H9 (cell line): ENCODE results near the gene ADAM11. TPM values are rescaled to one million over a fixed set of nuclear protein-coding genes. Genes with fewer than 3 reads are reported as not detected.
A peak's percentile ranks its signal among the peaks of the same experiment; 100 is the strongest.
"Not testable (repeated sequence)": the region's sequence is repeated elsewhere in the genome, so short reads cannot be mapped to it uniquely, and the experiment has no call there.

ENCODE experiments used
- DNase-seq: peaks from one replicate; pipeline ENCODE4 v3.0.0-alpha.2; 2017
- H2AFZ ChIP-seq: one replicate; pipeline ENCODE4 v1.6.1; 2013; ENCODE audit warnings: mild to moderate bottlenecking, low read length, control low read depth, moderate library complexity
- H2AK5ac ChIP-seq: 2 replicates; pipeline ENCODE4 v1.6.1; 2013; ENCODE audit warnings: low read length, control low read depth, mixed read lengths; ENCODE audit not compliant: insufficient read length
- H2BK120ac ChIP-seq: one replicate; pipeline ENCODE4 v1.6.1; 2013; ENCODE audit warnings: low read depth, mild to moderate bottlenecking, low read length, control low read depth, inconsistent platforms; ENCODE audit not compliant: poor library complexity, severe bottlenecking
- H2BK12ac ChIP-seq: 2 replicates; pipeline ENCODE4 v1.6.1; 2013; ENCODE audit warnings: low read length, control low read depth, mixed read lengths, low read depth; ENCODE audit not compliant: insufficient read length
- H2BK15ac ChIP-seq: 2 replicates; pipeline ENCODE4 v1.6.1; 2013; ENCODE audit warnings: low read depth, low read length, control low read depth
- H2BK20ac ChIP-seq: one replicate; pipeline ENCODE4 v1.6.1; 2013; ENCODE audit warnings: low read depth, mild to moderate bottlenecking, low read length, control low read depth, inconsistent platforms; ENCODE audit not compliant: poor library complexity, severe bottlenecking
- H2BK5ac ChIP-seq: 2 replicates; pipeline ENCODE4 v1.6.1; 2013; ENCODE audit warnings: low read length, control low read depth, mixed read lengths; ENCODE audit not compliant: insufficient read length
- H3K14ac ChIP-seq: 2 replicates; pipeline ENCODE4 v1.6.1; 2013; ENCODE audit warnings: low read length, control low read depth; ENCODE audit not compliant: insufficient read depth
- H3K18ac ChIP-seq: 2 replicates; pipeline ENCODE4 v1.6.1; 2013; ENCODE audit warnings: low read depth, mild to moderate bottlenecking, mixed read lengths, low read length, control low read depth; ENCODE audit not compliant: insufficient read length
- H3K23ac ChIP-seq: 2 replicates; pipeline ENCODE4 v1.6.1; 2013; ENCODE audit warnings: low read length, control low read depth, mixed read lengths, low read depth; ENCODE audit not compliant: insufficient read length
- H3K23me2 ChIP-seq: 2 replicates; pipeline ENCODE4 v1.6.1; 2013; ENCODE audit warnings: low read depth, mild to moderate bottlenecking, mixed read lengths, low read length, control low read depth; ENCODE audit not compliant: insufficient read length, poor library complexity, severe bottlenecking
- H3K27ac ChIP-seq: 2 replicates; pipeline ENCODE4 v1.5.1; 2013; ENCODE audit warnings: low read length, control low read depth, mixed read lengths, low read depth; ENCODE audit not compliant: insufficient read length
- H3K27me3 ChIP-seq: 2 replicates; pipeline ENCODE4 v1.6.1; 2013; ENCODE audit warnings: low read length, control low read depth, inconsistent platforms; ENCODE audit not compliant: insufficient read depth
- H3K4ac ChIP-seq: 2 replicates; pipeline ENCODE4 v1.6.1; 2013; ENCODE audit warnings: low read depth, mild to moderate bottlenecking, control low read depth, inconsistent platforms, low read length, moderate library complexity
- H3K4me1 ChIP-seq: 2 replicates; pipeline ENCODE4 v1.6.1; 2013; ENCODE audit warnings: low read length, control low read depth, inconsistent platforms; ENCODE audit not compliant: insufficient read depth
- H3K4me2 ChIP-seq: 2 replicates; pipeline ENCODE4 v1.6.1; 2013; ENCODE audit warnings: low read length, control low read depth, mixed read lengths; ENCODE audit not compliant: insufficient read length, insufficient read depth
- H3K56ac ChIP-seq: 2 replicates; pipeline ENCODE4 v1.6.1; 2013; ENCODE audit warnings: low read depth, mild to moderate bottlenecking, mixed read lengths, low read length, control low read depth; ENCODE audit not compliant: insufficient read length
- H3K79me1 ChIP-seq: 2 replicates; pipeline ENCODE4 v1.6.1; 2013; ENCODE audit warnings: low read depth, mild to moderate bottlenecking, moderate library complexity, low read length, control low read depth, inconsistent platforms; ENCODE audit not compliant: insufficient read depth, poor library complexity, severe bottlenecking
- H3K79me2 ChIP-seq: 2 replicates; pipeline ENCODE4 v1.6.1; 2013; ENCODE audit warnings: low read length, control low read depth, inconsistent platforms; ENCODE audit not compliant: insufficient read depth
- H3K9ac ChIP-seq: 2 replicates; pipeline ENCODE4 v1.6.1; 2013; ENCODE audit warnings: low read length, control low read depth, mixed read lengths; ENCODE audit not compliant: insufficient read length; ENCODE audit errors: extremely low read depth
- H3K9me3 ChIP-seq: one replicate; pipeline ENCODE4 v1.6.1; 2013; ENCODE audit warnings: low read depth, low read length, inconsistent platforms; ENCODE audit not compliant: control insufficient read depth
- H3T11ph ChIP-seq: one replicate; pipeline ENCODE4 v1.6.1; 2013; ENCODE audit warnings: mild to moderate bottlenecking, low read length, control low read depth, inconsistent platforms
- H4K20me1 ChIP-seq: one replicate; pipeline ENCODE4 v1.6.1; 2013; ENCODE audit not compliant: control insufficient read depth, insufficient read length, insufficient read depth
- H4K5ac ChIP-seq: 2 replicates; pipeline ENCODE4 v1.6.1; 2013; ENCODE audit warnings: low read depth, mild to moderate bottlenecking, mixed read lengths, low read length, control low read depth; ENCODE audit not compliant: insufficient read length
- H4K8ac ChIP-seq: replicated peaks from 2 replicates; pipeline ENCODE4 v1.6.1; 2013; ENCODE audit warnings: low read length, control low read depth, mixed read lengths, low read depth; ENCODE audit not compliant: insufficient read length
- H4K91ac ChIP-seq: 2 replicates; pipeline ENCODE4 v1.6.1; 2013; ENCODE audit warnings: low read depth, mild to moderate bottlenecking, moderate library complexity, mixed read lengths, low read length, control low read depth; ENCODE audit not compliant: insufficient read length
- H3K27ac Mint-ChIP-seq, 3 experiments: 2 replicates in 2 of 3; 3 replicates in 1 of 3; pipeline ENCODE4 v1.8.0; 2020 to 2021; ENCODE audit warnings: mixed read lengths in 3 of 3, mild to moderate bottlenecking in 1 of 3, moderate library complexity in 1 of 3
- H3K27me3 Mint-ChIP-seq: 2 replicates; pipeline ENCODE4 v1.8.0; 2021; ENCODE audit warnings: low read depth, mild to moderate bottlenecking, moderate library complexity, mixed read lengths
- H3K36me3 Mint-ChIP-seq, 3 experiments: 2 replicates in 2 of 3; 3 replicates in 1 of 3; pipeline ENCODE4 v1.8.0; 2020 to 2021; ENCODE audit warnings: low read depth in 3 of 3, mixed read lengths in 3 of 3; ENCODE audit not compliant: insufficient read depth in 1 of 3
- H3K4me1 Mint-ChIP-seq, 2 experiments: 2 replicates each; pipeline ENCODE4 v1.8.0; 2020; ENCODE audit warnings: mixed read lengths in 2 of 2
- H3K4me3 Mint-ChIP-seq, 2 experiments: 2 replicates in 1 of 2; 3 replicates in 1 of 2; pipeline ENCODE4 v1.8.0; 2020 to 2021; ENCODE audit warnings: mild to moderate bottlenecking in 2 of 2, mixed read lengths in 2 of 2, moderate library complexity in 1 of 2
- H3K9me3 Mint-ChIP-seq, 2 experiments: 2 replicates in 1 of 2; 3 replicates in 1 of 2; pipeline ENCODE4 v1.8.0; 2020; ENCODE audit warnings: mild to moderate bottlenecking in 2 of 2, mixed read lengths in 2 of 2, moderate library complexity in 1 of 2
- CTCF ChIP-seq: fragments of 200-600 bp; sonication (generic); conservative IDR thresholded peaks from 3 replicates; pipeline ENCODE4 v1.8.0; 2021; ENCODE audit warnings: antibody characterized with exemption, mild to moderate bottlenecking
- WGBS: extraction: QIAGEN DNeasy Blood & Tissue Kit; methylation state at CpG from one replicate; pipeline ENCODE4 v1.1.7; 2013; ENCODE audit warnings: missing lambda C conversion rate, low lambda C conversion rate, mixed read lengths; ENCODE audit not compliant: insufficient read length; ENCODE audit errors: extremely low coverage; 5-methylcytosine and 5-hydroxymethylcytosine counted together
- total RNA-seq: library from RNA; stranded (reverse); gene quantifications from 2 replicates; pipeline ENCODE4 v1.2.1, GENCODE V29; 2021

Gene ADAM11
- total RNA-seq, 1 experiment from 2014 or later = 4.6 TPM

GRCh38 chr17:44812263-44812662 is 53.5 kb downstream of the ADAM11 start:
- Histone ChIP-seq H3K56ac (no peak overlapping the region), H3K23ac (no peak overlapping the region), H2BK12ac (no peak overlapping the region), H4K91ac (no peak overlapping the region), H2BK15ac (no peak overlapping the region), H3K27me3 (no peaks in the 10 kb centered on the region), H3K9me3 (no peaks in the 10 kb centered on the region), H3K79me2 (peaks cover 37% of the 10 kb centered on the region; the same call in 1 of the 2 replicates), H2BK20ac (no peak overlapping the region), H3K23me2 (no peaks in the 10 kb centered on the region), H2BK5ac (no peak overlapping the region), H3K79me1 (peaks cover 6% of the 10 kb centered on the region), H3K4me2 (no peak overlapping the region), H3T11ph (no peak overlapping the region), H2AK5ac (no peak overlapping the region), H4K8ac (no peak overlapping the region), H4K5ac (no peak overlapping the region), H3K4me1 (no peaks in the 10 kb centered on the region), H3K27ac (no peak overlapping the region), H3K18ac (no peak overlapping the region), H4K20me1 (no peaks in the 10 kb centered on the region), H2BK120ac (no peak overlapping the region), H3K9ac (no peak overlapping the region), H3K4ac (no peak overlapping the region), H2AFZ (no peak overlapping the region), H3K14ac (no peak overlapping the region)
- no peak for DNase-seq
- H3K4me1 Mint-ChIP-seq = peaks cover 3 to 7% of the 10 kb centered on the region in 2 experiments; a peak in 3 of 4 replicates
- no peak overlapping the region for H3K4me3 Mint-ChIP-seq
- no peak for TF ChIP-seq CTCF
- H3K27ac Mint-ChIP-seq = no peak overlapping the region
- WGBS = no CpG with 5 or more reads among the region's 4 CpGs
- no peaks in the 10 kb centered on the region for H3K27me3 Mint-ChIP-seq
- H3K36me3 Mint-ChIP-seq = peaks cover 4 to 29% (median 8%) of the 10 kb centered on the region in 3 experiments; a peak in 6 of 7 replicates
- H3K9me3 Mint-ChIP-seq = no peaks in the 10 kb centered on the region

DNA sequence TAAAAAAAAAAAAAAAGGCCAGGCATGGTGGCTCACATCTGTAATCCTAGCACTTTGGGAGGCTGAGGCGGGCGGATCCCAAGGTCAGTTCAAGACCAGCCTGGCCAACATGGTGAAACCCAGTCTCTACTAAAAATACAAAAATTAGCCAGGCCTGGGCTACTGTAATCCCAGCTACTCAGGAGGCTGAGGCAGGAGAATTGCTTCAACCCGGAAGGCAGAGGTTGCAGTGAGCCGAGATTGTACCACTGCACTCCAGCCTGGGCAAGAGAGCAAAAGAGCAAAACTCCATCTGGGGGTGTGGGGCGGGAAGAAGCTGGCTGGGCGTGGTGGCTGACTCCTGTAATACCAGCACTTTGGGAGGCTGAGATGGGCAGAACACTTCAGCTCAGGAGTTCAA is 59.7 kb downstream of the ADAM11 start:
- not testable (repeated sequence) for H3K23me2 ChIP-seq, H3K4ac ChIP-seq, H4K91ac ChIP-seq, DNase-seq, H3T11ph ChIP-seq, H3K4me1 ChIP-seq, H3K9ac ChIP-seq, H3K14ac ChIP-seq, H3K4me2 ChIP-seq, H4K20me1 ChIP-seq, H3K9me3 ChIP-seq, H3K9me3 Mint-ChIP-seq, H3K4me3 Mint-ChIP-seq, H3K27me3 Mint-ChIP-seq, H2BK120ac ChIP-seq, H3K27ac ChIP-seq, H3K56ac ChIP-seq, H3K4me1 Mint-ChIP-seq, H3K18ac ChIP-seq, H2BK20ac ChIP-seq, H2BK12ac ChIP-seq, H2AK5ac ChIP-seq, H2BK5ac ChIP-seq, H2AFZ ChIP-seq, H3K23ac ChIP-seq, H4K8ac ChIP-seq, H4K5ac ChIP-seq, H3K27me3 ChIP-seq, H2BK15ac ChIP-seq
- Mint-ChIP-seq H3K27ac (peak overlapping the region in 2 of 3 experiments; percentile 70 to 91; a peak in 2 of 7 replicates), H3K36me3 (peaks cover 10 to 18% (median 14%) of the 10 kb centered on the region in 3 experiments)
- H3K79me2 ChIP-seq = peaks cover 38% of the 10 kb centered on the region; the same call in 1 of the 2 replicates
- H3K79me1 ChIP-seq = peaks cover 17% of the 10 kb centered on the region
- no CpG with 5 or more reads among the region's 6 CpGs for WGBS
